Nephron (organoid): ENCODE measurements around the gene PAQR3.
"Not testable (repeated sequence)": the region's sequence is repeated elsewhere in the genome, so short reads cannot be mapped to it uniquely, and the experiment has no call there.

ENCODE experiments used
- H3K27ac Mint-ChIP-seq, 3 experiments: 2 replicates each; pipeline ENCODE4 v1.8.0; 2020; ENCODE audit warnings: mixed read lengths in 3 of 3, mild to moderate bottlenecking in 2 of 3, moderate library complexity in 1 of 3
- H3K27me3 Mint-ChIP-seq: 2 replicates; pipeline ENCODE4 v1.8.0; 2021; ENCODE audit warnings: low read depth, mild to moderate bottlenecking, moderate library complexity, mixed read lengths
- H3K36me3 Mint-ChIP-seq: 2 replicates; pipeline ENCODE4 v1.8.0; 2020; ENCODE audit warnings: low read depth, mixed read lengths
- H3K4me1 Mint-ChIP-seq: 2 replicates; pipeline ENCODE4 v1.8.0; 2020; ENCODE audit warnings: mixed read lengths
- H3K4me3 Mint-ChIP-seq, 3 experiments: 2 replicates each; pipeline ENCODE4 v1.8.0; 2020; ENCODE audit warnings: mild to moderate bottlenecking in 3 of 3, mixed read lengths in 3 of 3, moderate library complexity in 2 of 3
- H3K9me3 Mint-ChIP-seq: 2 replicates; pipeline ENCODE4 v1.8.0; 2020; ENCODE audit warnings: mixed read lengths
- TF ChIP-seq, protein P1 (sequence below), 3 experiments: fragments of 200-600 bp; sonication (generic); IDR thresholded peaks; one replicate each; pipeline ENCODE4 v1.5.0; 2021; ENCODE audit warnings: antibody characterized with exemption in 3 of 3; ENCODE audit not compliant: unreplicated experiment in 3 of 3

PAQR3 gene

GRCh38 chr4:78926826-78927225 lies 12.4 kb downstream of the PAQR3 start:
- peaks cover 49% of the 10 kb centered on the region for H3K36me3 Mint-ChIP-seq
- no peak overlapping the region for H3K27ac Mint-ChIP-seq
- TF ChIP-seq, protein P1, sequence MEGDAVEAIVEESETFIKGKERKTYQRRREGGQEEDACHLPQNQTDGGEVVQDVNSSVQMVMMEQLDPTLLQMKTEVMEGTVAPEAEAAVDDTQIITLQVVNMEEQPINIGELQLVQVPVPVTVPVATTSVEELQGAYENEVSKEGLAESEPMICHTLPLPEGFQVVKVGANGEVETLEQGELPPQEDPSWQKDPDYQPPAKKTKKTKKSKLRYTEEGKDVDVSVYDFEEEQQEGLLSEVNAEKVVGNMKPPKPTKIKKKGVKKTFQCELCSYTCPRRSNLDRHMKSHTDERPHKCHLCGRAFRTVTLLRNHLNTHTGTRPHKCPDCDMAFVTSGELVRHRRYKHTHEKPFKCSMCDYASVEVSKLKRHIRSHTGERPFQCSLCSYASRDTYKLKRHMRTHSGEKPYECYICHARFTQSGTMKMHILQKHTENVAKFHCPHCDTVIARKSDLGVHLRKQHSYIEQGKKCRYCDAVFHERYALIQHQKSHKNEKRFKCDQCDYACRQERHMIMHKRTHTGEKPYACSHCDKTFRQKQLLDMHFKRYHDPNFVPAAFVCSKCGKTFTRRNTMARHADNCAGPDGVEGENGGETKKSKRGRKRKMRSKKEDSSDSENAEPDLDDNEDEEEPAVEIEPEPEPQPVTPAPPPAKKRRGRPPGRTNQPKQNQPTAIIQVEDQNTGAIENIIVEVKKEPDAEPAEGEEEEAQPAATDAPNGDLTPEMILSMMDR (IDR thresholded peaks at IDR 0.05; ENCODE audit: unreplicated experiment in 3 of 3): no peak
- H3K9me3 Mint-ChIP-seq: no peaks in the 10 kb centered on the region
- no peaks in the 10 kb centered on the region for H3K27me3 Mint-ChIP-seq
- H3K4me1 Mint-ChIP-seq: no peaks in the 10 kb centered on the region
- H3K4me3 Mint-ChIP-seq: no peak overlapping the region

- H3K27ac Mint-ChIP-seq: no peak overlapping the region
- H3K9me3 Mint-ChIP-seq: no peaks in the 10 kb centered on the region
- H3K4me3 Mint-ChIP-seq: no peak overlapping the region
- H3K4me1 Mint-ChIP-seq: no peaks in the 10 kb centered on the region
- TF ChIP-seq, protein P1 (IDR thresholded peaks at IDR 0.05; ENCODE audit: unreplicated experiment in 3 of 3): no peak
- H3K36me3 Mint-ChIP-seq: peaks cover 34% of the 10 kb centered on the region
- no peaks in the 10 kb centered on the region for H3K27me3 Mint-ChIP-seq
Observed at GRCh38 chr4:78923464-78924312, 15.6 kb downstream of the PAQR3 start.

DNA sequence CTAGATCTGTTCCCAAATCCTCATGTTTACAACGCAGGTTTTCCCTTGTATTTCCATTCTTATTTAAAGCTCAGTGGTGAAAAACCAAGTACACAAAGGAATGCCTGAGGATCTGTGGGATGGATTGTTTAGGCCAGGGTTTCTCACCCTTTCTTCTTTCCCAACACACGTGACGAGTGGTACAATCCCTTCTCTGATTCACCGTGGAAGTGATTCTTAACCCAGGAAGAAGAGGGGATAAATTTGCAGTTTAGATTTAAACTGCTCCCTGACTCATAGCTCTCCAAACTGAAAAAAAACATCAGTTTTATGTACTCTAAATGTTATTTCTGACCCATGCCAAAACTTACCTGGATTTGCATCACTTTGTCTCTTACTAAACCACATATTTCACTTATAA lies 17.0 kb downstream of the PAQR3 start:
- Mint-ChIP-seq H3K9me3 (no peaks in the 10 kb centered on the region), H3K4me1 (no peaks in the 10 kb centered on the region), H3K4me3 (no peak overlapping the region), H3K27me3 (no peaks in the 10 kb centered on the region), H3K36me3 (peaks cover 27% of the 10 kb centered on the region), H3K27ac (no peak overlapping the region)
- TF ChIP-seq, protein P1 (IDR thresholded peaks at IDR 0.05; ENCODE audit: unreplicated experiment in 3 of 3): no peak

DNA sequence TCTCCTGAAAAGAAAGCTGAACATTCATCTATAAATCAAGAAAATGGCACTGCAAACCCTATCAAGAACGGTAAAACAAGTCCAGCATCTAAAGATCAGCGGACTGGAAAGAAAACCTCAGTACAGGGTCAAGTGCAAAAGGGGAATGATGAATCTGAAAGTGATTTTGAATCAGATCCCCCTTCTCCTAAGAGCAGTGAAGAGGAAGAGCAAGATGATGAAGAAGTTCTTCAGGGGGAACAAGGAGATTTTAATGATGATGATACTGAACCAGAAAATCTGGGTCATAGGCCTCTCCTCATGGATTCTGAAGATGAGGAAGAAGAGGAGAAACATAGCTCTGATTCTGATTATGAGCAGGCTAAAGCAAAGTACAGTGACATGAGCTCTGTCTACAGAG lies 28.6 kb downstream of the PAQR3 start:
- Mint-ChIP-seq H3K4me1 (no peaks in the 10 kb centered on the region), H3K9me3 (no peaks in the 10 kb centered on the region), H3K27ac (no peak overlapping the region), H3K27me3 (no peaks in the 10 kb centered on the region), H3K36me3 (peaks cover 38% of the 10 kb centered on the region), H3K4me3 (no peak overlapping the region)
- TF ChIP-seq, protein P1 (IDR thresholded peaks at IDR 0.05; ENCODE audit: unreplicated experiment in 3 of 3): no peak

- H3K27ac Mint-ChIP-seq, H3K27me3 Mint-ChIP-seq, H3K9me3 Mint-ChIP-seq, H3K4me1 Mint-ChIP-seq, H3K4me3 Mint-ChIP-seq: not testable (repeated sequence)
- peaks cover 38% of the 10 kb centered on the region for H3K36me3 Mint-ChIP-seq
Observed at GRCh38 chr4:78908974-78909373, 30.3 kb downstream of the PAQR3 start.

DNA sequence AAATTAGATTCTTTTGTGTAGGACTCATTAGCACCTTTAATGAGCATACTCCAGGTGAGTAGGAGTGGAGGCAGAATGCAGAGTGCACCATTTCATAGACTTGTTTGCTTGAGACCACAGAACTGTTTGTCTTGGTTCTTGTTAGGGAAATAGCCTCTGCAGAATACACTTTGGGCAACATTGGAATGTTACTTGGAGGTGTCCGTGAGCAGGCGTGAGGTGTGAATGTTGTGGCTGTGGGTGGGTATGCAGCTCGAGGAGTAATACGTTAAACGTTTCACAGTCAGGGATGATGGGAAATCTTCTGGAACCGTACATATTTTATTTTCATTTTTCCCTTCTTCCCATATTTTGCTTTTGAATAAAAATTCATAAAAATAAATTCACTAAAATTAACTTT lies 31.6 kb downstream of the PAQR3 start:
- TF ChIP-seq, protein P1 (IDR thresholded peaks at IDR 0.05; ENCODE audit: unreplicated experiment in 3 of 3): no peak
- Mint-ChIP-seq H3K27me3 (no peaks in the 10 kb centered on the region), H3K36me3 (peaks cover 45% of the 10 kb centered on the region), H3K4me3 (no peak overlapping the region), H3K27ac (no peak overlapping the region), H3K4me1 (no peaks in the 10 kb centered on the region), H3K9me3 (no peaks in the 10 kb centered on the region)
